ENCODE results near the gene CEBPA.

Gene CEBPA

GRCh38 chr19:33290956-33291622 lies 11.2 kb downstream of the CEBPA start:
- intact Hi-C loops (cut with DNase I; ENCODE audit: low total_unique reads), result no loop called here
- Histone ChIP-seq H3K27me3 (peaks cover 0 to 38% of the 10 kb centered on the region in 2 donors), H3K36me3 (no peaks in the 10 kb centered on the region), H3K9me3 (peaks cover 3 to 24% (median 15%) of the 10 kb centered on the region in 3 donors), H3K4me1 (peaks cover 0 to 9% (median 0%) of the 10 kb centered on the region in 4 donors), H3K4me3 (no peak overlapping the region), H3K27ac (no peak overlapping the region)
- TF ChIP-seq, protein P1, sequence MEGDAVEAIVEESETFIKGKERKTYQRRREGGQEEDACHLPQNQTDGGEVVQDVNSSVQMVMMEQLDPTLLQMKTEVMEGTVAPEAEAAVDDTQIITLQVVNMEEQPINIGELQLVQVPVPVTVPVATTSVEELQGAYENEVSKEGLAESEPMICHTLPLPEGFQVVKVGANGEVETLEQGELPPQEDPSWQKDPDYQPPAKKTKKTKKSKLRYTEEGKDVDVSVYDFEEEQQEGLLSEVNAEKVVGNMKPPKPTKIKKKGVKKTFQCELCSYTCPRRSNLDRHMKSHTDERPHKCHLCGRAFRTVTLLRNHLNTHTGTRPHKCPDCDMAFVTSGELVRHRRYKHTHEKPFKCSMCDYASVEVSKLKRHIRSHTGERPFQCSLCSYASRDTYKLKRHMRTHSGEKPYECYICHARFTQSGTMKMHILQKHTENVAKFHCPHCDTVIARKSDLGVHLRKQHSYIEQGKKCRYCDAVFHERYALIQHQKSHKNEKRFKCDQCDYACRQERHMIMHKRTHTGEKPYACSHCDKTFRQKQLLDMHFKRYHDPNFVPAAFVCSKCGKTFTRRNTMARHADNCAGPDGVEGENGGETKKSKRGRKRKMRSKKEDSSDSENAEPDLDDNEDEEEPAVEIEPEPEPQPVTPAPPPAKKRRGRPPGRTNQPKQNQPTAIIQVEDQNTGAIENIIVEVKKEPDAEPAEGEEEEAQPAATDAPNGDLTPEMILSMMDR (IDR thresholded peaks at IDR 0.05), result no peak
- no peak for DNase-seq

GRCh38 chr19:33290082-33290815 lies 12.1 kb downstream of the CEBPA start:
- Histone ChIP-seq H3K9me3 (peaks cover 3 to 24% (median 15%) of the 10 kb centered on the region in 3 donors), H3K4me1 (peaks cover 0 to 9% (median 0%) of the 10 kb centered on the region in 4 donors), H3K36me3 (no peaks in the 10 kb centered on the region), H3K27me3 (peaks cover 0 to 34% of the 10 kb centered on the region in 2 donors), H3K4me3 (no peak overlapping the region), H3K27ac (no peak overlapping the region)
- no peak for DNase-seq
- TF ChIP-seq, protein P1 (IDR thresholded peaks at IDR 0.05), result no peak
- intact Hi-C loops (cut with DNase I; ENCODE audit: low total_unique reads), result no loop called here

DNA sequence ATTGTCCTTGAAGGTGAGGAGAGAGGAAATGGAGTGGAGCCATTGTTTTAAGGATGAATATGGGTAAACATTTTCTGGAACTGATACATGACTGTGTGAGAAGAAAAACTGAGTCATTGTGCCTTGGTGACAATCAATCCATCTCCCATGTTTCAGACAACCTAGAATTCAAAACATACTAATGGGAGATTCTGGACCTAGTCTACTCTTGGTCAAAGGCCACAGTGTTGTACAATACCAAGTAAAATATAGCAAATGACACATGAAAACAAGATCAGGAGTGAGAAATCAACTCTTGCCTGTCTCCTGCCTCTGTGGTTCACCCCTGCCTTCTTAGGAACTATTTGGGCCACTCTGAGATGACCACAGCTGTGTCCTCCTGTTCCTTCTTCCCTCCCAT lies 13.1 kb downstream of the CEBPA start:
- Histone ChIP-seq H3K27ac (no peak overlapping the region), H3K9me3 (peaks cover 3 to 24% (median 15%) of the 10 kb centered on the region in 3 donors), H3K4me3 (no peak overlapping the region), H3K36me3 (no peaks in the 10 kb centered on the region), H3K4me1 (peaks cover 0 to 9% (median 0%) of the 10 kb centered on the region in 4 donors), H3K27me3 (peaks cover 0 to 29% of the 10 kb centered on the region in 2 donors)
- no peak for DNase-seq
- TF ChIP-seq, protein P1 (IDR thresholded peaks at IDR 0.05), result no peak
- intact Hi-C loops (cut with DNase I; ENCODE audit: low total_unique reads), result no loop called here

DNA sequence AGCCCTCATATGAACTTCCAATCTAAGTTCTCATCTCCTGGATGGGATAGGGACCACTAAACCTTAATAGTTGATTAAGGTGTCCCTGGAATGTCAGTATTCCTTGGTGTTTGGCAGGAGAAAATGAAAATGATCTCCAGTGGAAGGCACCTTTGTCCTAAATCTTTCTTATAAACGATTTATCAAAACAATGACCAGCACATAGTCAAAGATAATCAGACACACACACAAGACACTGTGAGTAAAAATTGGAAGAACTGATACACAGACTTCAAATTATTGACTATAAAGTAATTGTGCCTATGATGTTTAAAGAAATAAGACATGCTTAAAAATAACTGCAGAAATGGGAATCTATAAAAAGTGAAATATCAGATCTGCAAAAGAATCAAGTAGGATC lies 13.7 kb downstream of the CEBPA start:
- H3K27me3 ChIP-seq, result peaks cover 0 to 29% of the 10 kb centered on the region in 2 donors
- no peaks in the 10 kb centered on the region for H3K36me3 ChIP-seq
- H3K9me3 ChIP-seq, result peaks cover 3 to 24% (median 15%) of the 10 kb centered on the region in 3 donors
- TF ChIP-seq, protein P1 (IDR thresholded peaks at IDR 0.05), result no peak
- no peak for DNase-seq
- H3K27ac ChIP-seq, result no peak overlapping the region
- peaks cover 0 to 6% (median 0%) of the 10 kb centered on the region in 4 donors for H3K4me1 ChIP-seq
- no peak overlapping the region for H3K4me3 ChIP-seq
- intact Hi-C loops (cut with DNase I; ENCODE audit: low total_unique reads), result no loop called here

DNA sequence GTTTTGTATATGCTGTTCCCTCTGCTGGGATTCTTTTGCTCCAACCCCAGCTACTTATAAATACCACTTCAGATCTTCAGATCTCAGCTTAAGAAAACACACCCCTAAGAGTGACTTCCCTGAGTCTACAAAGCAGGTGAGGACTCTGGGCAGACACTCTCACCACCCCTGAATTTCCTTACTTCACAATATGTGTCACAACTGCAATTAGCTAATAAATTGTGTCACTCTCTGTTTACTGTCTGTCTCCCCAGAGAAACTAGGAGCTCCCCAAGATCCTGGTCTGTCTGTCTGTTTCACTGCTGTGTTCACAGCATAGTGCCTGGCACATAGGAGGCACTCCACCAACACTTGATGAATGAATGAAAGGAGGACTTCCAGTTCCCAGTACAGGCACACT lies 14.4 kb downstream of the CEBPA start:
- no peak overlapping the region for H3K27ac ChIP-seq
- peaks cover 0 to 32% of the 10 kb centered on the region in 2 donors for H3K27me3 ChIP-seq
- no peak overlapping the region for H3K4me3 ChIP-seq
- no peaks in the 10 kb centered on the region for H3K36me3 ChIP-seq
- peaks cover 3 to 24% (median 15%) of the 10 kb centered on the region in 3 donors for H3K9me3 ChIP-seq
- peaks cover 0 to 3% (median 0%) of the 10 kb centered on the region in 4 donors for H3K4me1 ChIP-seq
- TF ChIP-seq, protein P1 (IDR thresholded peaks at IDR 0.05), result no peak
- DNase-seq, result no peak
- intact Hi-C loops (cut with DNase I; ENCODE audit: low total_unique reads), result no loop called here

All from tibial artery (tissue), 4 donors.